ENCODE measurements around the gene FMNL3. TPM values are rescaled to one million over a fixed set of nuclear protein-coding genes. Genes with fewer than 3 reads are reported as not detected.

Gene FMNL3, protein sequence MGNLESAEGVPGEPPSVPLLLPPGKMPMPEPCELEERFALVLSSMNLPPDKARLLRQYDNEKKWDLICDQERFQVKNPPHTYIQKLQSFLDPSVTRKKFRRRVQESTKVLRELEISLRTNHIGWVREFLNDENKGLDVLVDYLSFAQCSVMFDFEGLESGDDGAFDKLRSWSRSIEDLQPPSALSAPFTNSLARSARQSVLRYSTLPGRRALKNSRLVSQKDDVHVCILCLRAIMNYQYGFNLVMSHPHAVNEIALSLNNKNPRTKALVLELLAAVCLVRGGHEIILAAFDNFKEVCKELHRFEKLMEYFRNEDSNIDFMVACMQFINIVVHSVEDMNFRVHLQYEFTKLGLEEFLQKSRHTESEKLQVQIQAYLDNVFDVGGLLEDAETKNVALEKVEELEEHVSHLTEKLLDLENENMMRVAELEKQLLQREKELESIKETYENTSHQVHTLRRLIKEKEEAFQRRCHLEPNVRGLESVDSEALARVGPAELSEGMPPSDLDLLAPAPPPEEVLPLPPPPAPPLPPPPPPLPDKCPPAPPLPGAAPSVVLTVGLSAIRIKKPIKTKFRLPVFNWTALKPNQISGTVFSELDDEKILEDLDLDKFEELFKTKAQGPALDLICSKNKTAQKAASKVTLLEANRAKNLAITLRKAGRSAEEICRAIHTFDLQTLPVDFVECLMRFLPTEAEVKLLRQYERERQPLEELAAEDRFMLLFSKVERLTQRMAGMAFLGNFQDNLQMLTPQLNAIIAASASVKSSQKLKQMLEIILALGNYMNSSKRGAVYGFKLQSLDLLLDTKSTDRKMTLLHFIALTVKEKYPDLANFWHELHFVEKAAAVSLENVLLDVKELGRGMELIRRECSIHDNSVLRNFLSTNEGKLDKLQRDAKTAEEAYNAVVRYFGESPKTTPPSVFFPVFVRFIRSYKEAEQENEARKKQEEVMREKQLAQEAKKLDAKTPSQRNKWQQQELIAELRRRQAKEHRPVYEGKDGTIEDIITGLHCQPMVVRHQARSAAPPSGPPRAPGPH
- 40.0 and 40.6 TPM in 2 replicates for total RNA-seq

DNA sequence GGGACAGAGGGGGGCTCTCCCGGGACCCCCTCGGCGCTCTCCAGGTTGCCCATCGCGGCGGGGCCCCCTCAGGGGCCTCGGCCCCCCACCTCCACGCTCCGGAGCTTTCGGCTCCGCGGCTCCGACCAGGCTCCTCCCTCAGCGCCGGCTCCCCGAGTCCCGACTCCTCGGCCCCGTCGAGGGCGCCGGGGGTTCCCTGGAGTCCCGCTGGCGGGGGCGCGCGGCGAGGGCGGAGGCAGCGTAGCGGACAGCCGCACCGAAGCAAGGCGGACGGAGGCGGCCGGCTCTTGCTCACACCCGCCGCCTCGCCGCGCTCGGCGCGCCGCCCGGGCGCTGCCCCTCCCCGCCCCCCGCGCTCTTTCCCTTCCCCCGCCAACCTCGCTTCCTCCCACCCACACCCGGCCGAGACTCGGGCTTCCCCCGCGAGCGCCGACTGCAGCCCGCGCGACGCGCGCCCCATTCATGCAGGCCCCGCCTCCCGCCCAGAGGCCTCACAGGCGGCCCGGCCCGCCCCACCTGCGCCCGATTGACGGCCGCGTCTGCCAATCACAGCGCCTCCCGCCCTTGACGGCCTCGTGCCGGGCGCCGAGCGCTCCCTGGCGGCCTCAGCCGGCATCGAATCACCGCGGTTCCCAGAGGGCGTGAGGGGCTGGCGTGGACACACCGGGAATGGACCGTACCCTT is at the start of gene FMNL3:
TSS of gene FMNL3 (minus strand) at position 278 of the 684 bp plus-strand sequence. CDS start at position 53, 225 bp downstream.

DNA sequence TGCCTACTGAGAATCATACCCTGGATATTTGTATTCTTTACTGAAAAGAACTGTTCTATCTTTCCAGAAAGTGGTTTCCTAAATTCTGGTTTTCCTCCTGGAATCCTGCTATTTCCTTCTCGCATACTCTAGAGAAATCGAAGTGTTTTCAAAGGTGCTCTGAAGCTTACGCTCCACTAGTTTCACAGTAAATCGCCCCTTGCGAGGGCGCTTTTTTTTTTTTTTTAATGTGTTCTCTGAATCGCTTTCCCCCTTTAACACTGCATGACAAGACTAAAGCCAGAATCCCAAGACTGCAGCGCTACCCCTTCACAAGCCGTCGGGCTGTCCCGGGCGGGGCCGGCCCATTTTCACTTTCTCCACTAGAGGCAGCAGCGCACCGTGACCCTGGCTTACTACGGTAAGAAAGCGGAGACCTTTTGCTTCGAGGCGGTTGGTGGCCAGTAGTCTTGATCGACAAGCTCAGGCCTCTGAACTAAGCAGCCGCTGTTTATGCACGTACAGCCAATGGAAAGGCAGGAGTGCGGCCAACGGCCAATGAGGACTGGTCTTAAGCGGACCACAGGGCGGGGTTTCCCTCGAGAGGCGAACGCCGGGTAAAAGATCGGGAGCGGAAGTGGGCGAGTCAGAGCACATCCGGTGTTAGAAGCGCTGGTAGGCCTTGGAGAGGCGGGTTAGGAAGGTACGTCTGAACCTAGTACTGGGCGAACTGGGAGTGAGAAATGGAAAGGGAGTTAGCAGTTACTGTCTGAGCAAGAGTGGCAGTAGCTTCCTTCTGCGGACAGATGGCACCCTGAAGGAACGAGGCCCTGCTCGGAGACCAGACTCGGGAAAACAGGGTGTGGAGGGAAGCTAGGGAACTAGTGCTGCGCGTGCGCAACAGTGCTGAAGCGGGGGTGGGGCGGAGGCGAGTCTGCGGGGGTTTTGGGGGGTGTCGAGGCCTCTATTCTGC is 34.0 kb upstream of the FMNL3 start, which contains the start of gene TMBIM6:
TSS of gene TMBIM6 (plus strand) at position 628 of the 952 bp plus-strand sequence. CDS start 10,937 bp downstream, outside the sequence.

DNA sequence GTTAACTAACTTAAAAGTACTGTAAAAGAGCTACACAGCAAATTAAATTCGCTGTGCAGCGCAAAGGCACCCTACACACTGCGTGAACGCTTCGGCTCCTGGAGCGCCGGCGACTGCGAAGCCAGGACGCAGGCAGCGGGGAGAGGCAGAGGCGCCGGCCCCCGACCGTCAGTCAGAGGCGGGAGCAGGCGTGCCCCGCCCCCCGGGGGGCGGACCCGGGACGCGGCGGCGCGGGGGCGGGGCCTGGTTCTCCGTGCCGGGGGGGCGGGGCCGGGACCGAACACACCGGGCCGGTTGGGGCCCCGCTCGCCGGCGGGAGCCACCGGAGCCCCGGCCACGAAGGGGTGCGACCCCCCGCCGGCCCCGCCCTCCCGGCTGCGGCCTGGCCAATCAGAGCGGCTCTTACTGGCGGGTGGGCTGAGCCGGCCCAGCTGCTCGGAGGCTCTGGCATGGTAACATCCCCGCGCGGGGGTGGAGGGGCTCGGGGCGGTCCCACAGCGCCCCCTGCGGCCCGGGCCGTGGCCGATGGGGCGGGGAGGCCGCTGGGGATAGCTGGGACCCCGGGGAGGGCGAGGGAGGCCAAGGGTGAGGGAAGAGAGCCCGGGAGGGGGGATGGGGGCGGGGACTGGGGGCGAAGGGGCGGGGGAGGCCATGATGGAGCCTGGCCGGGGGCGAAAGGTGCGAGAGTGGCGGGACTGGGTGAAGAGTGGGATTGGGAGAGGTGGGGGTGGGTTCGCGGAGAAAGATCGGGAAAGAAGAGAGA is 83.9 kb downstream of the FMNL3 start, which contains the start of gene PRPF40B:
TSS of gene PRPF40B (plus strand) at position 420 of the 763 bp plus-strand sequence. CDS start at position 450, 30 bp downstream.

DNA sequence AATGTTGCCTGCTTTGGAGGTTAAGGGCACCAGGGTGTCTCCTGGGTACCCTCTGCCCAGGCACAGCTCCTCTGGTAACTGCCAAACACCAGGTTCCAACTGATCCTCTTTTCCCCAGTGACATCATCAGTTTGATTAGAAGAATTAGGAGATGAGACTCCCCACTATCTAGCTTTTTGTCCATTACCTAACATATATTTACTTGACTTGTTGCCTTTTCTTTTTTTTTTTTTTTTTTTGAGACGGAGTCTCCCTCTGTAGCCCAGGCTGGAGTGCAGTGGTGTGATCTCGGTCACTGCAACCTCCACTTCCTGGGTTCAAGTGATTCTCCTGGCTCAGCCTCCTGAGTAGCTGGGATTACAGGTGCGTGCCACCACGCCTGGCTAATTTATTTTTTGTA is 101.7 kb downstream of the FMNL3 start, which contains the start of gene FAM186B:
TSS of gene FAM186B (minus strand) at position 101 of the 400 bp plus-strand sequence. CDS start 162 bp downstream, outside the sequence.

Other genes starting within 250 kb of the FMNL3 start
- gene KCNH3, start 168.4 kb downstream of the FMNL3 start, total RNA-seq: 0.26 and 0.33 TPM in 2 replicates
- 39.0 and 42.9 TPM in 2 replicates for gene MCRS1, start 139.3 kb downstream of the FMNL3 start, total RNA-seq
- 0.20 and 0.40 TPM in 2 replicates for gene FAM186B, start 101.8 kb downstream of the FMNL3 start, total RNA-seq
- gene PRPF40B, start 83.8 kb downstream of the FMNL3 start, total RNA-seq: 11.3 and 13.0 TPM in 2 replicates
- 405 and 476 TPM in 2 replicates for gene TMBIM6, start 34.2 kb upstream of the FMNL3 start, total RNA-seq
- gene NCKAP5L, start 121.0 kb upstream of the FMNL3 start, total RNA-seq: 16.7 and 21.8 TPM in 2 replicates
- 3.0 and 4.2 TPM in 2 replicates for gene BCDIN3D, start 135.7 kb upstream of the FMNL3 start, total RNA-seq
- 3.7 and 8.3 TPM in 2 replicates for gene FAIM2, start 196.5 kb upstream of the FMNL3 start, total RNA-seq
- 0.07 TPM in 1 of 2 replicates, not detected in the other for gene AQP2, start 243.3 kb upstream of the FMNL3 start, total RNA-seq